ENCODE data around the gene PHYHIPL. TPM values are rescaled to one million over a fixed set of nuclear protein-coding genes. Genes with fewer than 3 reads are reported as not detected.

The PHYHIPL gene
- total and polyA plus RNA-seq, 2 of the 4 experiments (the other 2 are of a cell fraction), result not detected

GRCh38 chr10:59266321-59266720 lies 89.9 kb downstream of the PHYHIPL start:
- POLR2A ChIA-PET (ENCODE audit: unreplicated experiment), result no interaction called here
- dilution Hi-C loops (cut with HindIII; ENCODE audit: low sequenced_read_pairs, unreplicated experiment), result no loop called here

More at GRCh38 chr10:59266321-59266720, 89.9 kb downstream of the PHYHIPL start:
- H3K9me1 ChIP-seq (ENCODE audit: insufficient read depth, low read length), result no peaks in the 10 kb centered on the region
- no peak overlapping the region for H2AK5ac ChIP-seq (ENCODE audit: low read depth, low read length)
- H3K4ac ChIP-seq (ENCODE audit: low read depth, low read length), result no peak overlapping the region
- no peak overlapping the region for H2AFZ ChIP-seq (replicated peaks; ENCODE audit: low read length, poor library complexity)
- TF ChIP-seq BHLHE40 (IDR thresholded peaks at IDR 0.05; ENCODE audit: low read depth, low read length), result no peak
- TF ChIP-seq RAD21 (IDR thresholded peaks at IDR 0.05; ENCODE audit: low read length), result no peak
- no peak for TF ChIP-seq POLR2A (IDR thresholded peaks at IDR 0.05; ENCODE audit: low read depth, low read length)
- TF ChIP-seq RFX5 (IDR thresholded peaks at IDR 0.05; ENCODE audit: low read depth, low read length), result no peak
- no peak overlapping the region for H3K9ac ChIP-seq (ENCODE audit: low read depth, low read length)
- H2BK20ac ChIP-seq (ENCODE audit: low read depth, low read length), result no peak overlapping the region
- no peak overlapping the region for H2BK120ac ChIP-seq (ENCODE audit: low read depth, low read length)
- H3K23ac ChIP-seq (ENCODE audit: low read depth, low read length), result no peak overlapping the region
- H4K5ac ChIP-seq (ENCODE audit: low read depth, low read length), result no peak overlapping the region
- no peak overlapping the region for H4K8ac ChIP-seq (ENCODE audit: low read depth in 2 of 2, low read length in 2 of 2)
- no peaks in the 10 kb centered on the region for H4K20me1 ChIP-seq (ENCODE audit: insufficient read depth, low read length)
- DNase-seq (no peak), ATAC-seq (ENCODE audit: low read depth) (no peak)
- peaks cover 2% of the 10 kb centered on the region; the same call in 1 of the 2 replicates for H3K4me1 ChIP-seq (ENCODE audit: control insufficient read depth, insufficient read depth, low read length)
- WGBS, 2 experiments (ENCODE audit: extremely low coverage in 2 of 2, insufficient read length in 1 of 2), result 0% methylated on average over 1 of the region's 3 CpGs; no CpG with 5 or more reads in 1 of the 2 experiments
- no peak overlapping the region for H3K18ac ChIP-seq (ENCODE audit: low read depth, low read length)
- in situ Hi-C loops (cut with MboI; ENCODE audit: low sequenced_read_pairs), result no loop called here
- no peak overlapping the region for H3K27ac ChIP-seq (ENCODE audit: insufficient read depth, low read length)
- H3K79me1 ChIP-seq (ENCODE audit: low read depth in 1 of 2, low read length in 2 of 2), result no peaks in the 10 kb centered on the region
- H3K4me2 ChIP-seq (ENCODE audit: low read depth, low read length), result no peak overlapping the region
- BruUV-seq (replicated peaks), result no TSS peak
- H2BK15ac ChIP-seq (ENCODE audit: low read depth, low read length), result no peak overlapping the region
- CTCF ChIA-PET, result interaction anchor here (0.6 kb wide), 1 partner anchor 1406 kb away, joined by 3 read pairs; no protein-coding TSS in a partner anchor
- no peaks in the 10 kb centered on the region for H3K9me3 ChIP-seq (ENCODE audit: control insufficient read depth, insufficient read depth, low read length)
- H4K91ac ChIP-seq (ENCODE audit: insufficient read depth, low read depth, low read length), result no peak overlapping the region
- H3K36me3 ChIP-seq (ENCODE audit: control insufficient read depth, insufficient read depth, low read length), result no peaks in the 10 kb centered on the region
- no peak overlapping the region for H3K56ac ChIP-seq (ENCODE audit: extremely low read depth, insufficient read depth, low read length)
- H2BK5ac ChIP-seq (ENCODE audit: low read depth, low read length, poor library complexity, severe bottlenecking), result no peak overlapping the region
- no peak overlapping the region for H3K4me3 ChIP-seq (ENCODE audit: insufficient read depth, low read depth, low read length)
- no peak overlapping the region for H2AK9ac ChIP-seq (replicated peaks; ENCODE audit: low read depth, low read length, poor library complexity)
- intact Hi-C loops (cut with micrococcal nuclease), result no loop called here
- no peaks in the 10 kb centered on the region for H3K27me3 ChIP-seq (ENCODE audit: control insufficient read depth, insufficient read depth, low read length)
- no peak overlapping the region for H3K14ac ChIP-seq (replicated peaks; ENCODE audit: low read depth, low read length)
